PFSK-1 (cell line): ENCODE data around the gene SPATA16.

Source experiments
- FOXP2 ChIP-seq: optimal IDR thresholded peaks from 2 replicates; pipeline ENCODE3; 2011; ENCODE audit warnings: borderline replicate concordance, control low read depth, inconsistent platforms; ENCODE audit not compliant: insufficient read depth; ENCODE audit errors: extremely low read length, extremely low read depth
- POLR2AphosphoS5 ChIP-seq: IDR thresholded peaks from 2 replicates; pipeline ENCODE4 v1.6.1; 2012; ENCODE audit warnings: low read depth, mild to moderate bottlenecking, control low read depth, low read length, moderate library complexity
- SIN3A ChIP-seq: IDR thresholded peaks from 2 replicates; pipeline ENCODE4 v1.6.1; 2012; ENCODE audit warnings: mild to moderate bottlenecking, low read length, moderate library complexity, borderline replicate concordance; ENCODE audit not compliant: insufficient read depth
- TAF1 ChIP-seq: IDR thresholded peaks from 2 replicates; pipeline ENCODE4 v1.6.1; 2012; ENCODE audit warnings: low read length, control low read depth, borderline replicate concordance; ENCODE audit not compliant: insufficient read depth
- TF ChIP-seq, protein P1 (sequence below), 2 experiments: IDR thresholded peaks; 2 replicates each; pipeline versions ENCODE4 v1.6.1 to v1.8.0; 2011 to 2012; ENCODE audit warnings: low read depth in 2 of 2, low read length in 2 of 2, control low read depth in 1 of 2, inconsistent platforms in 1 of 2, mild to moderate bottlenecking in 1 of 2, moderate library complexity in 1 of 2; ENCODE audit not compliant: insufficient read depth in 1 of 2

DNA sequence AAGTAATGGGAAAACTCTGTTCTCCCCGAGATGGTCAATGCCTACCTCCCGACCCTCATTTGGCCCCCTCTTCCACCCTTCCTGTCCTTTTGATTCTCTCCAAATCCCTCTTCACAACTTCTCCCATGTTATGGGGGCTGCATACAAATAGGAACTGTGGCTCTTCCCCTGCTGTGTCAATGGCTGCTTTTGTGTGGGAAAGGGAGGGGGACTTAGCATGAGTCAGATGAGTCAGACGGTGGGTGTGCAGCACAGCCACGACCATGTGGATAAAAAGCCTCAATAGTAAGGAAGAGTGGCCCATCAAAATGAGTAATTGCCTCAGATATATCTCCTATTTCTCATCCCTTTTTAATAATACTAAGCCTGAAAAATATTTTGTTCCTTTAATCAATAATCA, 31.9 kb downstream of the SPATA16 start:
- TF ChIP-seq SIN3A: no peak
- TF ChIP-seq POLR2AphosphoS5: no peak
- TF ChIP-seq, protein P1, sequence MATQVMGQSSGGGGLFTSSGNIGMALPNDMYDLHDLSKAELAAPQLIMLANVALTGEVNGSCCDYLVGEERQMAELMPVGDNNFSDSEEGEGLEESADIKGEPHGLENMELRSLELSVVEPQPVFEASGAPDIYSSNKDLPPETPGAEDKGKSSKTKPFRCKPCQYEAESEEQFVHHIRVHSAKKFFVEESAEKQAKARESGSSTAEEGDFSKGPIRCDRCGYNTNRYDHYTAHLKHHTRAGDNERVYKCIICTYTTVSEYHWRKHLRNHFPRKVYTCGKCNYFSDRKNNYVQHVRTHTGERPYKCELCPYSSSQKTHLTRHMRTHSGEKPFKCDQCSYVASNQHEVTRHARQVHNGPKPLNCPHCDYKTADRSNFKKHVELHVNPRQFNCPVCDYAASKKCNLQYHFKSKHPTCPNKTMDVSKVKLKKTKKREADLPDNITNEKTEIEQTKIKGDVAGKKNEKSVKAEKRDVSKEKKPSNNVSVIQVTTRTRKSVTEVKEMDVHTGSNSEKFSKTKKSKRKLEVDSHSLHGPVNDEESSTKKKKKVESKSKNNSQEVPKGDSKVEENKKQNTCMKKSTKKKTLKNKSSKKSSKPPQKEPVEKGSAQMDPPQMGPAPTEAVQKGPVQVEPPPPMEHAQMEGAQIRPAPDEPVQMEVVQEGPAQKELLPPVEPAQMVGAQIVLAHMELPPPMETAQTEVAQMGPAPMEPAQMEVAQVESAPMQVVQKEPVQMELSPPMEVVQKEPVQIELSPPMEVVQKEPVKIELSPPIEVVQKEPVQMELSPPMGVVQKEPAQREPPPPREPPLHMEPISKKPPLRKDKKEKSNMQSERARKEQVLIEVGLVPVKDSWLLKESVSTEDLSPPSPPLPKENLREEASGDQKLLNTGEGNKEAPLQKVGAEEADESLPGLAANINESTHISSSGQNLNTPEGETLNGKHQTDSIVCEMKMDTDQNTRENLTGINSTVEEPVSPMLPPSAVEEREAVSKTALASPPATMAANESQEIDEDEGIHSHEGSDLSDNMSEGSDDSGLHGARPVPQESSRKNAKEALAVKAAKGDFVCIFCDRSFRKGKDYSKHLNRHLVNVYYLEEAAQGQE (IDR thresholded peaks at IDR 0.05; ENCODE audit: insufficient read depth in 1 of 2, low read depth in 2 of 2, low read length in 2 of 2): no peak
- no peak for TF ChIP-seq TAF1
- TF ChIP-seq FOXP2: no peak
